ENCODE results near the gene PPRC1. TPM values are rescaled to one million over a fixed set of nuclear protein-coding genes. Genes with fewer than 3 reads are reported as not detected.

Gene PPRC1
- total RNA-seq, 1 donor from 2014 or later, result 10.0 TPM

- FAIRE-seq (no peak), DNase-seq (ENCODE audit: low read depth) (peak; percentile 84)
- Histone ChIP-seq H3K27me3 (ENCODE audit: control insufficient read depth, insufficient read depth, low read length) (no peaks in the 10 kb centered on the region), H3K36me3 (ENCODE audit: control insufficient read depth, insufficient read depth, low read length) (no peaks in the 10 kb centered on the region), H3K4me3 (ENCODE audit: low read depth, low read length) (no peak overlapping the region)
- no peak for TF ChIP-seq CTCF (IDR thresholded peaks at IDR 0.05; ENCODE audit: insufficient read depth, low read length, severe bottlenecking)
Observed at GRCh38 chr10:102131286-102132170, 1.3 kb upstream of the PPRC1 start.

- Histone ChIP-seq H3K36me3 (ENCODE audit: control insufficient read depth, insufficient read depth, low read length) (no peaks in the 10 kb centered on the region), H3K27me3 (ENCODE audit: control insufficient read depth, insufficient read depth, low read length) (no peaks in the 10 kb centered on the region), H3K4me3 (ENCODE audit: low read depth, low read length) (no peak overlapping the region)
- DNase-seq (ENCODE audit: low read depth), result no peak
- TF ChIP-seq CTCF (IDR thresholded peaks at IDR 0.05; ENCODE audit: insufficient read depth, low read length, severe bottlenecking), result no peak
- no peak for FAIRE-seq
Observed at GRCh38 chr10:102132193-102132562, 662 bp upstream of the PPRC1 start.

- no peak for TF ChIP-seq CTCF (IDR thresholded peaks at IDR 0.05; ENCODE audit: insufficient read depth, low read length, severe bottlenecking)
- H3K27me3 ChIP-seq (ENCODE audit: control insufficient read depth, insufficient read depth, low read length), result no peaks in the 10 kb centered on the region
- H3K4me3 ChIP-seq (ENCODE audit: low read depth, low read length), result peak overlapping the region; percentile 100
- DNase-seq (ENCODE audit: low read depth) (peak; percentile 91), FAIRE-seq (no peak)
- H3K36me3 ChIP-seq (ENCODE audit: control insufficient read depth, insufficient read depth, low read length), result peaks cover 9% of the 10 kb centered on the region
Observed at GRCh38 chr10:102133373-102134195, 744 bp downstream of the PPRC1 start.

GRCh38 chr10:102134416-102134815 lies 1.6 kb downstream of the PPRC1 start:
- TF ChIP-seq CTCF (IDR thresholded peaks at IDR 0.05; ENCODE audit: insufficient read depth, low read length, severe bottlenecking), result no peak
- DNase-seq (ENCODE audit: low read depth), result no peak
- H3K36me3 ChIP-seq (ENCODE audit: control insufficient read depth, insufficient read depth, low read length), result peaks cover 16% of the 10 kb centered on the region
- H3K4me3 ChIP-seq (ENCODE audit: low read depth, low read length), result peak overlapping the region; percentile 100
- no peak for FAIRE-seq
- no peaks in the 10 kb centered on the region for H3K27me3 ChIP-seq (ENCODE audit: control insufficient read depth, insufficient read depth, low read length)

GRCh38 chr10:102135956-102136526 lies 3.2 kb downstream of the PPRC1 start:
- H3K4me3 ChIP-seq (ENCODE audit: low read depth, low read length), result no peak overlapping the region
- H3K27me3 ChIP-seq (ENCODE audit: control insufficient read depth, insufficient read depth, low read length), result no peaks in the 10 kb centered on the region
- TF ChIP-seq CTCF (IDR thresholded peaks at IDR 0.05; ENCODE audit: insufficient read depth, low read length, severe bottlenecking), result no peak
- FAIRE-seq (no peak), DNase-seq (ENCODE audit: low read depth) (no peak)
- peaks cover 31% of the 10 kb centered on the region for H3K36me3 ChIP-seq (ENCODE audit: control insufficient read depth, insufficient read depth, low read length)
